Nephron (organoid): Measurements from ENCODE around the gene FJX1.

Source experiments
- H3K27ac Mint-ChIP-seq, 3 experiments: 2 replicates each; pipeline ENCODE4 v1.8.0; 2020; ENCODE audit warnings: mixed read lengths in 3 of 3, mild to moderate bottlenecking in 2 of 3, moderate library complexity in 1 of 3
- H3K27me3 Mint-ChIP-seq: 2 replicates; pipeline ENCODE4 v1.8.0; 2021; ENCODE audit warnings: low read depth, mild to moderate bottlenecking, moderate library complexity, mixed read lengths
- H3K36me3 Mint-ChIP-seq: 2 replicates; pipeline ENCODE4 v1.8.0; 2020; ENCODE audit warnings: low read depth, mixed read lengths
- H3K4me1 Mint-ChIP-seq: 2 replicates; pipeline ENCODE4 v1.8.0; 2020; ENCODE audit warnings: mixed read lengths
- H3K4me3 Mint-ChIP-seq, 3 experiments: 2 replicates each; pipeline ENCODE4 v1.8.0; 2020; ENCODE audit warnings: mild to moderate bottlenecking in 3 of 3, mixed read lengths in 3 of 3, moderate library complexity in 2 of 3
- H3K9me3 Mint-ChIP-seq: 2 replicates; pipeline ENCODE4 v1.8.0; 2020; ENCODE audit warnings: mixed read lengths
- TF ChIP-seq, protein P1 (sequence below), 3 experiments: fragments of 200-600 bp; sonication (generic); IDR thresholded peaks; one replicate each; pipeline ENCODE4 v1.5.0; 2021; ENCODE audit warnings: antibody characterized with exemption in 3 of 3; ENCODE audit not compliant: unreplicated experiment in 3 of 3

The FJX1 gene

GRCh38 chr11:35658020-35658948 is 40.0 kb downstream of the FJX1 start:
- TF ChIP-seq, protein P1, sequence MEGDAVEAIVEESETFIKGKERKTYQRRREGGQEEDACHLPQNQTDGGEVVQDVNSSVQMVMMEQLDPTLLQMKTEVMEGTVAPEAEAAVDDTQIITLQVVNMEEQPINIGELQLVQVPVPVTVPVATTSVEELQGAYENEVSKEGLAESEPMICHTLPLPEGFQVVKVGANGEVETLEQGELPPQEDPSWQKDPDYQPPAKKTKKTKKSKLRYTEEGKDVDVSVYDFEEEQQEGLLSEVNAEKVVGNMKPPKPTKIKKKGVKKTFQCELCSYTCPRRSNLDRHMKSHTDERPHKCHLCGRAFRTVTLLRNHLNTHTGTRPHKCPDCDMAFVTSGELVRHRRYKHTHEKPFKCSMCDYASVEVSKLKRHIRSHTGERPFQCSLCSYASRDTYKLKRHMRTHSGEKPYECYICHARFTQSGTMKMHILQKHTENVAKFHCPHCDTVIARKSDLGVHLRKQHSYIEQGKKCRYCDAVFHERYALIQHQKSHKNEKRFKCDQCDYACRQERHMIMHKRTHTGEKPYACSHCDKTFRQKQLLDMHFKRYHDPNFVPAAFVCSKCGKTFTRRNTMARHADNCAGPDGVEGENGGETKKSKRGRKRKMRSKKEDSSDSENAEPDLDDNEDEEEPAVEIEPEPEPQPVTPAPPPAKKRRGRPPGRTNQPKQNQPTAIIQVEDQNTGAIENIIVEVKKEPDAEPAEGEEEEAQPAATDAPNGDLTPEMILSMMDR (IDR thresholded peaks at IDR 0.05; ENCODE audit: unreplicated experiment in 3 of 3), result no peak
- H3K4me1 Mint-ChIP-seq, result peaks cover 39% of the 10 kb centered on the region
- peak overlapping the region in 1 of 3 experiments; percentile 31 for H3K4me3 Mint-ChIP-seq
- H3K27me3 Mint-ChIP-seq, result no peaks in the 10 kb centered on the region
- H3K27ac Mint-ChIP-seq, result peak overlapping the region in 1 of 3 experiments; percentile 44
- peaks cover 7% of the 10 kb centered on the region for H3K9me3 Mint-ChIP-seq
- H3K36me3 Mint-ChIP-seq, result peaks cover 4% of the 10 kb centered on the region

DNA sequence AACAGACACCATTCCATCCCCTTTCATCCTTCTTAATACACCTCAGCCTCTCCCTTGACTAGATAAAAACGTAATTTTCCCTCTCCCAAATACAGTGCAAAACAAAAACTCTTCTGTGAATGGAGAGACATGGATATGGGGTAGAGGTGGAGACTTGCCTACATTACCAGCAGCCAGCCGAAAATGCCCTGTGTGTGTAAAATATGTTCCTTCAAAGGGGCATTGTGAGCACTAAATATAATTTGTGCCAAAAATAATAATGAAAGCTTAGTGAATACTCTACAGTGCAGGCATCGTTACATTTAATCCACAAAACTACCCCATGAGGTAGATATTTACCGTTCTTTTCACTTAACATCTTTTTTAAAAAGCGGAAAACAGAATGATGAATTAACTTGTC is 43.3 kb downstream of the FJX1 start:
- H3K27me3 Mint-ChIP-seq, result no peaks in the 10 kb centered on the region
- TF ChIP-seq, protein P1 (IDR thresholded peaks at IDR 0.05; ENCODE audit: unreplicated experiment in 3 of 3), result no peak
- peaks cover 33% of the 10 kb centered on the region for H3K36me3 Mint-ChIP-seq
- peak overlapping the region; percentile 91 to 93 (median 93) for H3K4me3 Mint-ChIP-seq
- peaks cover 31% of the 10 kb centered on the region for H3K9me3 Mint-ChIP-seq
- peaks cover 41% of the 10 kb centered on the region for H3K4me1 Mint-ChIP-seq
- peak overlapping the region; percentile 96 to 98 (median 97) for H3K27ac Mint-ChIP-seq

DNA sequence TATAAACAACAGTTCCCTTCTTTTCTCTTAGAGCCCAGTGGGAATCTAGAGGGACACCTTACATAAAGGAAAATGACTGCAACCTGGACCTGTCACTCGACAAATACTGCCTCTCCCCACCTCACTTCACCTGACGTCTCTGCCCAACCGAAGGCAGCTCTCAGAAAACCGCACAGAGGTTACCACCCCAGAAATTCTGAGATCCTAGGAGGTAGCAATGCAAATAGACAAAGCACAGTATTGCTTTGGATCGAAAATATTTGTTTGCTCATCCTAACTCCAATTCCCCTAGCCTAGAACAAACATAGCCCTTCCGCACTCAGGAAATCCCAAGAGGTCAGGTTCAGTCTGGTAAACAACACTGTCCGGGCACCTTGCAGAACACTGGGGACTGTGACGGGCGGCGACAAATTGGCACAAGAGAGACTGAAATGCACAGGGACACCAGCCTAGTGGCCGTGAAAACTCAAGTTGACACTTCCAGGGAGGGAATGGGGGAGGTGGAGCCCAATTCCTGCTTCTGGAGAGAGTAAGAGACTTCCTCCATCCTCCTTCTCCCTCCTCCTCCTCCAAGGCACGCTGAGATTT is 43.9 kb downstream of the FJX1 start:
- Mint-ChIP-seq H3K4me3 (peak overlapping the region; percentile 91 to 93 (median 93)), H3K27me3 (no peaks in the 10 kb centered on the region), H3K36me3 (peaks cover 39% of the 10 kb centered on the region), H3K9me3 (peaks cover 34% of the 10 kb centered on the region), H3K27ac (peak overlapping the region; percentile 96 to 98 (median 97)), H3K4me1 (peaks cover 40% of the 10 kb centered on the region)
- TF ChIP-seq, protein P1 (IDR thresholded peaks at IDR 0.05; ENCODE audit: unreplicated experiment in 3 of 3), result no peak

GRCh38 chr11:35662649-35663407 is 44.6 kb downstream of the FJX1 start, which contains the start of gene TRIM44:
Gene TRIM44, plus strand, starts transcription at chr11:35662775. Its CDS starts 337 bp downstream, at chr11:35663112.
- H3K9me3 Mint-ChIP-seq, result peaks cover 38% of the 10 kb centered on the region
- peak within 1 kb of the TSS; percentile 91 to 93 (median 93) for H3K4me3 Mint-ChIP-seq
- peaks cover 40% of the 10 kb centered on the region for H3K4me1 Mint-ChIP-seq
- TF ChIP-seq, protein P1 (IDR thresholded peaks at IDR 0.05; ENCODE audit: unreplicated experiment in 3 of 3), result no peak
- H3K36me3 Mint-ChIP-seq, result peaks cover 45% of the 10 kb centered on the region
- H3K27me3 Mint-ChIP-seq, result no peaks in the 10 kb centered on the region
- H3K27ac Mint-ChIP-seq, result peak within 1 kb of the TSS; percentile 96 to 98 (median 97)

DNA sequence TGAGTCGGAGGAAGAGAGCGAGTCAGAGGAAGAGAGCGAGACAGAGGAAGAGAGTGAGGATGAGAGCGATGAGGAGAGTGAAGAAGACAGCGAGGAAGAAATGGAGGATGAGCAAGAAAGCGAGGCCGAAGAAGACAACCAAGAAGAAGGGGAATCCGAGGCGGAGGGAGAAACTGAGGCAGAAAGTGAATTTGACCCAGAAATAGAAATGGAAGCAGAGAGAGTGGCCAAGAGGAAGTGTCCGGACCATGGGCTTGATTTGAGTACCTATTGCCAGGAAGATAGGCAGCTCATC is 45.1 kb downstream of the FJX1 start:
- Mint-ChIP-seq H3K9me3 (peaks cover 41% of the 10 kb centered on the region), H3K27me3 (no peaks in the 10 kb centered on the region), H3K4me1 (peaks cover 37% of the 10 kb centered on the region), H3K4me3 (peak overlapping the region; percentile 91 to 93 (median 93)), H3K36me3 (peaks cover 50% of the 10 kb centered on the region), H3K27ac (peak overlapping the region; percentile 96 to 98 (median 97))
- TF ChIP-seq, protein P1 (IDR thresholded peaks at IDR 0.05; ENCODE audit: unreplicated experiment in 3 of 3), result no peak
